ENCODE results near the gene GPR65. TPM values are rescaled to one million over a fixed set of nuclear protein-coding genes. Genes with fewer than 3 reads are reported as not detected.

The GPR65 gene
- total RNA-seq, 1 donor from 2014 or later, result not detected

DNA sequence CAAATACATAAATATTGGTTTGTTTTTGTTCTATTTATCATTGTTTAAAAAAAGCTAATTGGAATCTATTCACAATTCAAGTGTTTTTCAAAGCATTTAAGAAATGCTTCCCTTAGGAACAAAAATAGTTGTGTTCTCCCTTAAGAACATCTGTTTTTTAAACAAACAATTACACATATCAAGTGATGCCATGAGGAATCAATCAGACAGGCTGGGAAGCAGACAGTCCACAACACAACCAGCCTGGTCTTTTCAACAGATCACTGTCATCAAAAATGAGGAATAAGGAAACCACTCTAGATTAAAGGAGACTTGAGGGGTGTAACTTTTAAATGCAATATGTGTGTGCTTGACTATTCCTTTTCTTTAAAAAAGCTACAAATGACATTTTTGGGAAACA is 37.4 kb upstream of the GPR65 start:
- Mint-ChIP-seq H3K27ac (ENCODE audit: unreplicated experiment) (no peak overlapping the region), H3K9me3 (ENCODE audit: low read depth) (no peaks in the 10 kb centered on the region), H3K4me1 (ENCODE audit: low read depth) (no peaks in the 10 kb centered on the region), H3K36me3 (ENCODE audit: low read depth) (peaks cover 6% of the 10 kb centered on the region), H3K4me3 (ENCODE audit: unreplicated experiment) (no peak overlapping the region), H3K27me3 (ENCODE audit: low read depth) (no peaks in the 10 kb centered on the region)
- no peak for DNase-seq (ENCODE audit: low spot score)
- TF ChIP-seq, protein P1, sequence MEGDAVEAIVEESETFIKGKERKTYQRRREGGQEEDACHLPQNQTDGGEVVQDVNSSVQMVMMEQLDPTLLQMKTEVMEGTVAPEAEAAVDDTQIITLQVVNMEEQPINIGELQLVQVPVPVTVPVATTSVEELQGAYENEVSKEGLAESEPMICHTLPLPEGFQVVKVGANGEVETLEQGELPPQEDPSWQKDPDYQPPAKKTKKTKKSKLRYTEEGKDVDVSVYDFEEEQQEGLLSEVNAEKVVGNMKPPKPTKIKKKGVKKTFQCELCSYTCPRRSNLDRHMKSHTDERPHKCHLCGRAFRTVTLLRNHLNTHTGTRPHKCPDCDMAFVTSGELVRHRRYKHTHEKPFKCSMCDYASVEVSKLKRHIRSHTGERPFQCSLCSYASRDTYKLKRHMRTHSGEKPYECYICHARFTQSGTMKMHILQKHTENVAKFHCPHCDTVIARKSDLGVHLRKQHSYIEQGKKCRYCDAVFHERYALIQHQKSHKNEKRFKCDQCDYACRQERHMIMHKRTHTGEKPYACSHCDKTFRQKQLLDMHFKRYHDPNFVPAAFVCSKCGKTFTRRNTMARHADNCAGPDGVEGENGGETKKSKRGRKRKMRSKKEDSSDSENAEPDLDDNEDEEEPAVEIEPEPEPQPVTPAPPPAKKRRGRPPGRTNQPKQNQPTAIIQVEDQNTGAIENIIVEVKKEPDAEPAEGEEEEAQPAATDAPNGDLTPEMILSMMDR (IDR thresholded peaks at IDR 0.05), result no peak

- TF ChIP-seq, protein P1 (IDR thresholded peaks at IDR 0.05), result no peak
- no peak for DNase-seq (ENCODE audit: low spot score)
- Mint-ChIP-seq H3K9me3 (ENCODE audit: low read depth) (no peaks in the 10 kb centered on the region), H3K4me1 (ENCODE audit: low read depth) (no peaks in the 10 kb centered on the region), H3K27me3 (ENCODE audit: low read depth) (no peaks in the 10 kb centered on the region), H3K4me3 (ENCODE audit: unreplicated experiment) (no peak overlapping the region), H3K36me3 (ENCODE audit: low read depth) (peaks cover 4% of the 10 kb centered on the region), H3K27ac (ENCODE audit: unreplicated experiment) (no peak overlapping the region)
Measured at GRCh38 chr14:87971010-87971409, 33.9 kb upstream of the GPR65 start.

DNA sequence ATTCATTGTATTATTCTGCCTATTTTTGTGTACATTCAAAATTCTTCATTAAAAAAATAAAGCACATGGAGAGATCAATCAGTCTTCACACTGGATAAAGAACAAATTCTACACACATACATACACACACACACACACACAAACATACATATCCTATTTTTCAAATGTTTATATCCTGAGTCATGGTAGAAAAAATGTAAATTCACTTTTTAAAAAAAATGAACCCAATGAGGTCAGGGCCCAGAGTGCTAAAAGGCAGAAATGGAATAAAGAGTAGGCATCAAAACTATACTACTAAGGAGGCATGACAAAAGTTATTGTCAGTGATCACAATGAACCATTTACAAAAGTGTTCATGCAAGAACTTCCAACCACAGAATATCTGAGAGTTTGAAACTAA is 29.3 kb upstream of the GPR65 start:
- Mint-ChIP-seq H3K9me3 (ENCODE audit: low read depth) (no peaks in the 10 kb centered on the region), H3K36me3 (ENCODE audit: low read depth) (peaks cover 4% of the 10 kb centered on the region), H3K4me1 (ENCODE audit: low read depth) (no peaks in the 10 kb centered on the region), H3K4me3 (ENCODE audit: unreplicated experiment) (no peak overlapping the region), H3K27ac (ENCODE audit: unreplicated experiment) (no peak overlapping the region), H3K27me3 (ENCODE audit: low read depth) (no peaks in the 10 kb centered on the region)
- no peak for DNase-seq (ENCODE audit: low spot score)
- TF ChIP-seq, protein P1 (IDR thresholded peaks at IDR 0.05), result no peak

DNA sequence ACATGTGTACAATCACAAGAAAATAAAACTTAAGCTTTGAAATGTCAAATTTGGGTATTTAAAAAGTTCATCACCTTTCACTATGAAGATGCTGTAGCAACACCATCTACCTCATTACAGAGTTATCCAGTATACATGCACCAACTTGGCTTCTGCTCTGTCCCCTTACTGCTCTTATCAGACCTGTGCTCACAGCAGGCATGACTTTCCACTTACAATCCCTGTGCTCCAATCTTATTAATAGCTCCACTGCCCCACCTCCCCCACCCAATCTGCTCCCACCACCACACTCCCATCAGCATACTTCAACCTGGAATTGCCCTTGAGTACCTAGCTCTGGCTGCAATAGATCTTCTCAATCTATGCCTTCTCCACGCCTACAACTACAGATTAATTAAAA is 25.2 kb upstream of the GPR65 start:
- no peak overlapping the region for H3K27ac Mint-ChIP-seq (ENCODE audit: unreplicated experiment)
- H3K27me3 Mint-ChIP-seq (ENCODE audit: low read depth), result no peaks in the 10 kb centered on the region
- H3K9me3 Mint-ChIP-seq (ENCODE audit: low read depth), result no peaks in the 10 kb centered on the region
- H3K4me1 Mint-ChIP-seq (ENCODE audit: low read depth), result no peaks in the 10 kb centered on the region
- DNase-seq (ENCODE audit: low spot score), result no peak
- TF ChIP-seq, protein P1 (IDR thresholded peaks at IDR 0.05), result no peak
- peaks cover 2% of the 10 kb centered on the region for H3K36me3 Mint-ChIP-seq (ENCODE audit: low read depth)
- no peak overlapping the region for H3K4me3 Mint-ChIP-seq (ENCODE audit: unreplicated experiment)

DNA sequence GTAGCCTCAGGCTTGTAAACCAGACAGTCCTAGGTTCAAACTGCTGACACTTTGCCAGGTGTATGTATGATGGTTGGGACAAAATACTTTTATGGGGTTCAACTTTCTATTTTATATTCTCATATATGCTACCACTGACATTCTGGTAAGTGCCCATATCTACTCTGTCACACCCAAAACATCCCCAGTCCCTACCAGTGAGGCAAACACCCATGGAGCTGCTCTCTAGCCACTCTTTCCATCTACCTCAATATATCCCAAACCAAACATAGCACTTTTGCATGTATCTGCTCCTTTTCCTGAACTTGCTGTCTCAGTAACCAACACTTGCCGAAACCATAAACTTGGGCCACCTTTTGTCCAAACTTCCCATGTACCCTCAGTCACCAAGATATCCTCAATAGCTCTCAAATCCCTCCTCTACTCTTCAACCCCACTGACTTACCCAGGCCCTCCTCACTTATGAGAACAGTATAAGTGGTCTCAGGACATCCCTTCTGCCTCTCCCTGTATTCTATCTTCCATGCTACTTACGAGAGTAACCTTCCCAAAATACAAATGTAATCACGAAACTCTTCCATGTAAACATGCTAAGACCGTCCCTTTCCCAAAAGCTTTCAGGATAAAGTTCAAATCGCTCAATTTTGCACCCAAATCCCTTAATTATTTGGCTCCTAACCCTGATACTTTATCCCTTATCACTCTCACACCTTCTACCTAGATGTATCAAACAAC is 15.5 kb upstream of the GPR65 start:
- Mint-ChIP-seq H3K4me1 (ENCODE audit: low read depth) (peaks cover 21% of the 10 kb centered on the region), H3K9me3 (ENCODE audit: low read depth) (no peaks in the 10 kb centered on the region), H3K4me3 (ENCODE audit: unreplicated experiment) (no peak overlapping the region), H3K27ac (ENCODE audit: unreplicated experiment) (no peak overlapping the region), H3K27me3 (ENCODE audit: low read depth) (no peaks in the 10 kb centered on the region), H3K36me3 (ENCODE audit: low read depth) (no peaks in the 10 kb centered on the region)
- no peak for DNase-seq (ENCODE audit: low spot score)
- TF ChIP-seq, protein P1 (IDR thresholded peaks at IDR 0.05), result no peak
